ENCODE data around the gene AP3M1.

The AP3M1 gene

GRCh38 chr10:74150204-74150989, at the start of gene AP3M1:
Gene AP3M1, minus strand, starts transcription at chr10:74150828. Its CDS starts 12,449 bp downstream, at chr10:74138379.
- Histone ChIP-seq H3K27ac (peak within 1 kb of the TSS; percentile 84 to 86), H3K4me3 (peak within 1 kb of the TSS; percentile 81 to 93), H3K27me3 (no peaks in the 10 kb centered on the region), H3K36me3 (peaks cover 0 to 10% (median 5%) of the 10 kb centered on the region in 3 donors), H3K9me3 (no peaks in the 10 kb centered on the region), H3K4me1 (peaks cover 0 to 54% (median 38%) of the 10 kb centered on the region in 4 donors)
- DNase-seq: peak; percentile 82 to 89
- no peak for TF ChIP-seq CTCF (IDR thresholded peaks at IDR 0.05)
- intact Hi-C loops (cut with DNase I; ENCODE audit: low total_unique reads): no loop called here

GRCh38 chr10:74199315-74199714, 48.7 kb upstream of the AP3M1 start:
- no peak for TF ChIP-seq CTCF (IDR thresholded peaks at IDR 0.05)
- H3K27ac ChIP-seq: no peak overlapping the region
- no peak for DNase-seq
- no peaks in the 10 kb centered on the region for H3K9me3 ChIP-seq
- no peak overlapping the region for H3K4me3 ChIP-seq
- intact Hi-C loops (cut with DNase I; ENCODE audit: low total_unique reads): no loop called here
- H3K27me3 ChIP-seq: no peaks in the 10 kb centered on the region
- H3K36me3 ChIP-seq: no peaks in the 10 kb centered on the region
- H3K4me1 ChIP-seq: peaks cover 0 to 11% (median 2%) of the 10 kb centered on the region in 4 donors

- H3K9me3 ChIP-seq: no peaks in the 10 kb centered on the region
- intact Hi-C loops (cut with DNase I; ENCODE audit: low total_unique reads): no loop called here
- DNase-seq: no peak
- H3K27ac ChIP-seq: no peak overlapping the region
- H3K4me3 ChIP-seq: no peak overlapping the region
- no peaks in the 10 kb centered on the region for H3K27me3 ChIP-seq
- no peak for TF ChIP-seq CTCF (IDR thresholded peaks at IDR 0.05)
- H3K4me1 ChIP-seq: peaks cover 0 to 23% (median 16%) of the 10 kb centered on the region in 4 donors
- no peaks in the 10 kb centered on the region for H3K36me3 ChIP-seq
Observed at GRCh38 chr10:74194999-74195398, 44.4 kb upstream of the AP3M1 start.

- no peaks in the 10 kb centered on the region for H3K36me3 ChIP-seq
- no peaks in the 10 kb centered on the region for H3K27me3 ChIP-seq
- H3K27ac ChIP-seq: no peak overlapping the region
- TF ChIP-seq CTCF (IDR thresholded peaks at IDR 0.05): no peak
- H3K4me1 ChIP-seq: peaks cover 0 to 27% (median 16%) of the 10 kb centered on the region in 4 donors
- no peak for DNase-seq
- H3K9me3 ChIP-seq: no peaks in the 10 kb centered on the region
- H3K4me3 ChIP-seq: no peak overlapping the region
- intact Hi-C loops (cut with DNase I; ENCODE audit: low total_unique reads): no loop called here
Observed at GRCh38 chr10:74194545-74194944, 43.9 kb upstream of the AP3M1 start.

GRCh38 chr10:74190494-74190893, 39.9 kb upstream of the AP3M1 start:
- Histone ChIP-seq H3K9me3 (no peaks in the 10 kb centered on the region), H3K4me3 (peak overlapping the region in 1 of 2 donors; percentile 8), H3K27me3 (no peaks in the 10 kb centered on the region), H3K27ac (peak overlapping the region; percentile 62 to 65), H3K4me1 (peaks cover 0 to 28% (median 16%) of the 10 kb centered on the region in 4 donors), H3K36me3 (no peaks in the 10 kb centered on the region)
- DNase-seq: no peak
- no peak for TF ChIP-seq CTCF (IDR thresholded peaks at IDR 0.05)
- intact Hi-C loops (cut with DNase I; ENCODE audit: low total_unique reads): no loop called here
